ENCODE data around the gene SMTNL2.

Gene SMTNL2

DNA sequence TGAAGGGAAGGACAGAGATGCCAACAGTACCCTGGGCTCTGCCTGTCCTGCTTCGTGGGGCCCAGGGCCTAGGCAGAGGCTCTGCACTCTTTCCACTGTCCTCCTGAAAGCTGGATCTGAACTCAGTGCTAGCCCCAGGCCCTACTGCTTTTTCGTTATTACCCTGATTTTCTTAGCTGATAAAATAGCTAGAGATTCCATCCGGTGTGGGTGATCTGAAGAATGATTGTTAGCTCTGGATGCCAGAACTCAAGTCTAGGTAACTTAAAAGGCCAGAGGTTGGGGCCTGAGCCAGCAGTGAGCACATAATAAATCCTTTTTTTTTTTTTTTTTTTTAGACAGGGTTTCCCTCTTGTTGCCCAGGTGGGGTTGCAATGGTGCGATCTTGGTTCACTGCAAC is 27.3 kb upstream of the SMTNL2 start:
- DNase-seq (ENCODE audit: low read depth): no peak
- TF ChIP-seq, protein P1, sequence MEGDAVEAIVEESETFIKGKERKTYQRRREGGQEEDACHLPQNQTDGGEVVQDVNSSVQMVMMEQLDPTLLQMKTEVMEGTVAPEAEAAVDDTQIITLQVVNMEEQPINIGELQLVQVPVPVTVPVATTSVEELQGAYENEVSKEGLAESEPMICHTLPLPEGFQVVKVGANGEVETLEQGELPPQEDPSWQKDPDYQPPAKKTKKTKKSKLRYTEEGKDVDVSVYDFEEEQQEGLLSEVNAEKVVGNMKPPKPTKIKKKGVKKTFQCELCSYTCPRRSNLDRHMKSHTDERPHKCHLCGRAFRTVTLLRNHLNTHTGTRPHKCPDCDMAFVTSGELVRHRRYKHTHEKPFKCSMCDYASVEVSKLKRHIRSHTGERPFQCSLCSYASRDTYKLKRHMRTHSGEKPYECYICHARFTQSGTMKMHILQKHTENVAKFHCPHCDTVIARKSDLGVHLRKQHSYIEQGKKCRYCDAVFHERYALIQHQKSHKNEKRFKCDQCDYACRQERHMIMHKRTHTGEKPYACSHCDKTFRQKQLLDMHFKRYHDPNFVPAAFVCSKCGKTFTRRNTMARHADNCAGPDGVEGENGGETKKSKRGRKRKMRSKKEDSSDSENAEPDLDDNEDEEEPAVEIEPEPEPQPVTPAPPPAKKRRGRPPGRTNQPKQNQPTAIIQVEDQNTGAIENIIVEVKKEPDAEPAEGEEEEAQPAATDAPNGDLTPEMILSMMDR (conservative IDR thresholded peaks at IDR 0.05; ENCODE audit: control insufficient read depth, insufficient read depth, low read depth, low read length): no peak
- no peak overlapping the region for H3K4me3 ChIP-seq (ENCODE audit: control insufficient read depth, low read depth, low read length)

DNA sequence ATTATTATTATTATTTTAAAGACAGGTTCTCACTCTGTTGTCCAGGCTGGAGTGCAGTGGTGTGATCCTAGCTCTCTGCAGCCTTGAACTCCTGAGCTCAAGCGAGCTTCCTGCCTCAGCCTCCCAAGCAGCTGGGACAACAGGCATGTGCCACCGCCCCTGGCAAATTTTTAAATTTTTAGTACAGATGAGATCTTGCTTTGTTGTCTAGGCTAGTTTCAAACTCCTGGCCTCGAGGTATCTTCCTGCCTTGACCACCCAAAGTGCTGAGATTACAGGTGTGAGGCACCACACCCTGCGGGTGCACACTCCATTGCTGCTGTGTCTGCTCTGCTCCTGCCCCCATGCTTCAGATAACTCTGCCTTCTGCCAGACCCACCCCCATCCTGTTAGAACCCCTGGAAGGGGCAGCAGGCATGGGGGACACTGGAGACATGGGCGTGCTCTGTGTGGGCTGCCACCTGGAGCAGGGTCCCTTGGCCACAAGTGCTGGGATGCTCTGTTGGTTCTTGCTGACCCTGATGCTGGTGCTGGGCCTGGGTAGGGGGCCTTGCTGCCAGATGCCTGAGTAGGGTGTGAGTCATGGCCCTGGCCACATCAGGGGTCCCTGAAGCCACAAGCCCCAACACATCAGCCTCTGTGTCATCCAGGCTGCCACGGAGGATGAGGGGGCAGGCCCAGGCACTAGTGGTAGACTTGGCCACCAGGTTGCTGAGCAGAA is 26.5 kb upstream of the SMTNL2 start:
- no peak for DNase-seq (ENCODE audit: low read depth)
- TF ChIP-seq, protein P1 (conservative IDR thresholded peaks at IDR 0.05; ENCODE audit: control insufficient read depth, insufficient read depth, low read depth, low read length): no peak
- H3K4me3 ChIP-seq (ENCODE audit: control insufficient read depth, low read depth, low read length): no peak overlapping the region

DNA sequence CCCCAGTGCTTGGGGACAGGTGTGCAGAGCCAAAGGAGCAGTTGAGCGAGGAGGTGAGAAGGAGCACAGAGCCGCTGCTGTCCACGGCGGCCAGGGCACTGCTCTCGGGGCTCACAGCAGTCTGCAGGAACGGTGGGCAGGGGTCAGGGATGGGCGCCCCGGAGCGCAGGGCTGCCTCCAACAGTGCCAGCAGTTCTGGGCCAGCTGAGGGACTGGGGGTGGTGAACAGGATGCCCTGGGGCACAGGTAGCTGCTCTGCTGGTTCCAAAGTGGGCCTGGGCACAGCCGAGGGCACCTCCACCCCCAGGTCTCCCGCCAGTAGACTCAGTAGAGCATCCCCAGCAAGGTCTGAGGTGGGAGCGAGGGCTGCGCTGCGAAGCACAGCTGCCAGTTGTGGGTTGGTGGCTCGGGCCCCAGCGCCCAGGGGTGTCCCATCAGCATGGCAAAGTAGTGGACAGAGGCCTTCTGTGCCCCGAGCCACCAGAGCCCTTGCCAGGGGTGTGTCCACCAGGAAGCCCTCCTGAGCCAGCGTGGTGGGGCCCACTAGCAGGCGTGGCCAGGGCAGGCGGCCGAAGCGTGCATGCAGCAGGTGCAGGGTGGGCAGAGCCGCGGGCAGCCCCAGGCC is 25.9 kb upstream of the SMTNL2 start:
- no peak for DNase-seq (ENCODE audit: low read depth)
- no peak overlapping the region for H3K4me3 ChIP-seq (ENCODE audit: control insufficient read depth, low read depth, low read length)
- TF ChIP-seq, protein P1 (conservative IDR thresholded peaks at IDR 0.05; ENCODE audit: control insufficient read depth, insufficient read depth, low read depth, low read length): no peak

GRCh38 chr17:4559139-4559791 is 25.1 kb upstream of the SMTNL2 start:
- DNase-seq (ENCODE audit: low read depth): no peak
- no peak overlapping the region for H3K4me3 ChIP-seq (ENCODE audit: control insufficient read depth, low read depth, low read length)
- TF ChIP-seq, protein P1 (conservative IDR thresholded peaks at IDR 0.05; ENCODE audit: control insufficient read depth, insufficient read depth, low read depth, low read length): no peak

GRCh38 chr17:4559966-4560365 is 24.4 kb upstream of the SMTNL2 start:
- no peak for DNase-seq (ENCODE audit: low read depth)
- no peak overlapping the region for H3K4me3 ChIP-seq (ENCODE audit: control insufficient read depth, low read depth, low read length)
- TF ChIP-seq, protein P1 (conservative IDR thresholded peaks at IDR 0.05; ENCODE audit: control insufficient read depth, insufficient read depth, low read depth, low read length): no peak

GRCh38 chr17:4560421-4560820 is 23.9 kb upstream of the SMTNL2 start, which contains the start of gene GGT6:
GGT6 (minus strand) TSS chr17:4560577; CDS start chr17:4560521, 56 bp downstream.
- H3K4me3 ChIP-seq (ENCODE audit: control insufficient read depth, low read depth, low read length): no peak within 1 kb of the TSS
- no peak for DNase-seq (ENCODE audit: low read depth)
- TF ChIP-seq, protein P1 (conservative IDR thresholded peaks at IDR 0.05; ENCODE audit: control insufficient read depth, insufficient read depth, low read depth, low read length): no peak
